LNCAP (cell line): ENCODE results near the gene FER.

Experiments used
- TF ChIP-seq, protein P1 (sequence below): fragments of 450-650 bp; IDR thresholded peaks from 2 replicates; pipeline ENCODE4 v1.5.1; 2017; ENCODE audit warnings: mild to moderate bottlenecking

The FER gene

DNA sequence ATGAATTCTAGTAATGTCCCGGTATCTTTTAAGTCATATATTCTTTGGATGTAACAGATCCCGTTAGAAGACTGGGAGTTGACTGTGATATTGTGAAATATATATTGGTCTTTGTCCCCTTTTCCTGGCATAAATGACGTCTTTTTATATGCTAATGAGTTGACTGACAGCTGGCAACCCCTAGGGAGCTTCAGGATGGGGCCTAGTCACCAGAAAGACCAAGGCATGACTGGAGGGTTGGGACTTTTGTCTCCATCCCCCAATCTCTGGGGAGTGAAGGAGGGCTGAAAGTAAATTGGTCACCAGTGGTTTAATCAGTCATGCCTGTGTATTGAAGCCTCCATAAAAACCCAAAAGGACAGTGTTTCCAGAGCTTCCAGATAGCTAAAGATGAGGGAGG is 420.5 kb downstream of the FER start:
- TF ChIP-seq, protein P1, sequence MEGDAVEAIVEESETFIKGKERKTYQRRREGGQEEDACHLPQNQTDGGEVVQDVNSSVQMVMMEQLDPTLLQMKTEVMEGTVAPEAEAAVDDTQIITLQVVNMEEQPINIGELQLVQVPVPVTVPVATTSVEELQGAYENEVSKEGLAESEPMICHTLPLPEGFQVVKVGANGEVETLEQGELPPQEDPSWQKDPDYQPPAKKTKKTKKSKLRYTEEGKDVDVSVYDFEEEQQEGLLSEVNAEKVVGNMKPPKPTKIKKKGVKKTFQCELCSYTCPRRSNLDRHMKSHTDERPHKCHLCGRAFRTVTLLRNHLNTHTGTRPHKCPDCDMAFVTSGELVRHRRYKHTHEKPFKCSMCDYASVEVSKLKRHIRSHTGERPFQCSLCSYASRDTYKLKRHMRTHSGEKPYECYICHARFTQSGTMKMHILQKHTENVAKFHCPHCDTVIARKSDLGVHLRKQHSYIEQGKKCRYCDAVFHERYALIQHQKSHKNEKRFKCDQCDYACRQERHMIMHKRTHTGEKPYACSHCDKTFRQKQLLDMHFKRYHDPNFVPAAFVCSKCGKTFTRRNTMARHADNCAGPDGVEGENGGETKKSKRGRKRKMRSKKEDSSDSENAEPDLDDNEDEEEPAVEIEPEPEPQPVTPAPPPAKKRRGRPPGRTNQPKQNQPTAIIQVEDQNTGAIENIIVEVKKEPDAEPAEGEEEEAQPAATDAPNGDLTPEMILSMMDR: no peak

DNA sequence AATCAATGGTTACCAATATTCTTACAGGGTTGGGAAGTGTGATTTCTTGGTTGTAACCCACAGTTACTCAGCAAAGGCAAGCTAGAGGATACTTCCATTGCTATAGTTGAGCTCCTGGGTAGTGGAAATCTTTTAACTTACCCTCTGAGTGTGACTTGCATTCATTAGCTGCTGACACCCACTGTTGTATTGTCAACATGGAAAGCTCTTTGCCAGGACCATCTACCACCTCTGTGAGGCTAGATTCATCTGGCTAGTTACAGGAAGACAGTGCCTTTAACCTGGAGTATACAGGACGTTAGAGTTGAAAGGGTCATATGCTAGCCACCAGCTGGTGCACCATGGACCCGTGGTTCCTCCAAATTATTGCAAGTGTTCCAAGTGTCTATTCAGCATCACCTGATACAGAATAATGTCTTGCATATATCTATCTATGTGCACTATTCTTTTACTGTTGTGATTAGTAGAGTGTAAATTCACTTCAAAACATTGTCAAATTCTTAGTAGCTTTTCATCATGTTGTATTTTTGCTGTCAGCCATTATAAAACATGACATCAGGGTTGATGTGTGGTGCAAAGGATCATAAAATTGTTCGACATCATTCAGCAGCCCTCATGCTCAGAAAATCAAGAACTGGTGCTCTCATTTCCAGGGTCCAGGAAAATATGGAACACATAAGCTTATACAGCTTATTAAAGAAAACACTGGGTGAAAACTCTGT is 423.1 kb downstream of the FER start:
- TF ChIP-seq, protein P1: no peak

DNA sequence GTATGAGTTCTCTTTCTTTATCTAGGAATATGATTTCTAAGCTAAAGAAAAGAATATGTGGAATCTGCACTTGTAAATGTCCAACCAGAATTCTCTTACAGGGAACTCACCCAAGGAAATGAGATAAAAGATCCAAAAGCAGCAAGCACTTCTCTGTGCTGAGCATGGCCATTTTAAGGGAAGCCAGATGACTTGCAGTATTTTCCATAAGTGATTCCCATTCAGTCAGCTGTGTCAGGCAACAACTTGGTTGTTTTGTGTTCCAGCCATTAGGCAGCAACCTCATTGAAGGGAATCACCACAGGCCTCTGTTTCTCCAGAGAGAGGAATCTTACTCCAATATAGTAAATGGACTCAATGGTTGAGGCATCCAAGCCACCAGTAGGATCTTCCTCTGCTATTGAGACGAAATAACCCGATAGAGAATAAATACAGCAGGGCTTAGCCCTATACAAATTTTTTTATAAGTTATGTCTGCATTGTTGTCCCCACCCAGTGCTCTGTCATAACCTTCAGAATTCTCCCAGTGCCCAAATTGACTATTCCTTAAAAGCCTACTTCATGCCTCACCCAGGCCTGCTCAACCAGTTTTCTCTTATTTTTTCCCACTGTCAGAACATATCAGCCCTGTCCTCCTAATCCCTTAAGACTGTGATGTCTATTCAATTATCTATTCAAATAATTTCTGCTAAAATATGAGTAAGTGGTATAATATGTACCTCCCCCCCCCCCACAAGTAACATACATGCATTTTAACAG is 425.5 kb downstream of the FER start:
- TF ChIP-seq, protein P1: no peak

DNA sequence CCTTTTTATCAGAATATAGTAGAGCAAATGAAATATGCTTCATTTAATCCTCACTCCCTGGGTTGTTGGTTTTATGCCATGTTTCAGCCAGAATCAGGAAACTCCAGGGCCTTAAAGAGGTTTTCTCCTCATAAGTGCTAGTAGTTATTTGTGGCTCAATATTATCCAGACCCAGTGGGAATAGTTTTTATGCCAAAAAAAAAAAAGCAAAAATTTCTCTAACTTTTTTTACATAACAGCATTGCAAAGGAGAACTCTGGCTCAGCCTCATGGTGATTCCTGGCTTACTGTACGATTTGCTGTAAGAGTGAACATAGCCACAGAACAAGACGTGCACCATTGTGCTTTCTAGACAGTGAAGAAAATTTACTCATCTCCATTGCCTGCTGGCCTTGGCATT is 429.5 kb downstream of the FER start:
- TF ChIP-seq, protein P1: no peak

DNA sequence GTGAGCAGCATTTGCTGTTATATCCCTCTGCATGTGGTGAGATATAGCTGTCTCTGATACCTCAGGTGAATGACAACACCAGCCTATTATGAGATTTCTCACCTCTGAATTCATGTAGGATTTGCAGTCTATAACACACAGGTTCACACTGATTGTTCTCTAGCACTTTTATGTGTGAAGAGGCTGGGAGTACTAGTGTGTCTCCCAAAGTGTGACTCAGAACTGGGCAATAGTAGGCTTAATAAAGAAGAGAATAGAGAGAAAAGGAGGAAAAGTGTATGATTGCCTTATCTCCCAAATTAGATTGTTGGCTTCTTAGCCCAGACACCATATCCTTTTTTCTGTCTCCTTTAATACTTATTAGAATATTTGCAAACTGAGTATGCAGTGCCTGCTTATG is 430.1 kb downstream of the FER start:
- TF ChIP-seq, protein P1: no peak

DNA sequence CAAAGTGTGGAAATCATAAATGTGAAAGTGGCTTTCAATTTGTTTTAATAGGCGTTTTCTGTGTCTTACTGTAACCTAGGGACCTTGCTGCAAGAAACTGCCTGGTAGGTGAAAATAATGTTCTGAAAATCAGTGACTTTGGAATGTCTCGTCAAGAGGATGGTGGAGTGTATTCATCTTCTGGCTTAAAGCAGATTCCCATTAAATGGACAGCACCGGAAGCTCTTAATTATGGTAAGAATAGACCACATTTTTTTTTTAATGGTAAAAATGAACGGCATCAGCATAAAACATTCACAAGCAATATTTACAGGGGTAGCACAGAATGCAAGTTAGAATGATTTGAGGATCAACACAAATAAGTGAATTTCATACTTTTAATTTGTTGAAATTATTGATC is 433.0 kb downstream of the FER start:
- TF ChIP-seq, protein P1: no peak

DNA sequence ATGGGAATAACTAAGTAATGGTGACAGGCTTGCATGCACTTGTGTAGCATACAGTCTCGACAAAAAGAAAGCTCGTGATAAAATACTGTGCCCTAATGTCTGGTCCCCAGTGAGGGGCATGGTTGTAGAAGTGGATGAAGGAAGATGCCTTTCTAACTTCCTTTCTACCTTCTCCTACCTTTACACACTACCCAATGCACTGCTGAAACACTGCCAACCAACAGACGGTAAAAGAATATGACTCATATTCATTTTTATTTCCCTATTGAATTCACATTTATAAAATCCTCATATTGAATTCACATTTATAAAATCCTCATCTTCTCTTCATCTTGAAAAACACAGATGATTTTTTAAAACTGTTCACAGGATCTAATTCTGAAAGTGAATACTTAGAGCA is 439.1 kb downstream of the FER start:
- TF ChIP-seq, protein P1: no peak
